ENCODE results near the gene MPZL2. TPM values are rescaled to one million over a fixed set of nuclear protein-coding genes. Genes with fewer than 3 reads are reported as not detected.

MPZL2 gene
- total RNA-seq, 2 donors from 2014 or later: 58.8 to 114 TPM

DNA sequence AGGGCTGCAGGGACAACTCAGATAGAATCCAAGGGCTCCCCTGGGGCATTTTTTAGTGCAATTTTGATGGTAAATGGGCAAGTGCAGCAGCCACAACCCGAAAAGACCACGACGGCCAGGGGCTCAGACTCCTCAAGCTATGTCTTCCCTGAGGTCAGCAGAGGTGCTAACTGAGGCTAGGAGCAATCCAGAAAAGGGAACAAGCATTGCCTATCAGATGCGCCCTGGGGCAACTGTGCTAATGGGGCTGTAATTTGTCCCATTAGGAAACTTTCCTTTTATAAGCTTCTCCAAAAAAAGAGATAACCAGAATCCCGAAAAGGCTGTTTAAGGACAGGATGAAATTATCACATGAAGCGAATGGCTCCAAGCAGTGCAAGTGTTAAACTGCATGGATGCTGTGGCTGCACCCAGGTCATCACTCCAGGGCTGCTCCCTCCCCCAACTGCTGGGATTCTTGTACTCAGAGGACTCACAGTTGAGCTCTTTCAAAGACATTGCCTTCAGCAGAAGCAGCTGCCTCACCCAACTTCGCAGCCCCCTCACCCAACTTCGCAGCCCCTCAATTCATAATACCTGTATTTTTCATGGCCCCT lies 37.6 kb upstream of the MPZL2 start:
- TF ChIP-seq, protein P1, sequence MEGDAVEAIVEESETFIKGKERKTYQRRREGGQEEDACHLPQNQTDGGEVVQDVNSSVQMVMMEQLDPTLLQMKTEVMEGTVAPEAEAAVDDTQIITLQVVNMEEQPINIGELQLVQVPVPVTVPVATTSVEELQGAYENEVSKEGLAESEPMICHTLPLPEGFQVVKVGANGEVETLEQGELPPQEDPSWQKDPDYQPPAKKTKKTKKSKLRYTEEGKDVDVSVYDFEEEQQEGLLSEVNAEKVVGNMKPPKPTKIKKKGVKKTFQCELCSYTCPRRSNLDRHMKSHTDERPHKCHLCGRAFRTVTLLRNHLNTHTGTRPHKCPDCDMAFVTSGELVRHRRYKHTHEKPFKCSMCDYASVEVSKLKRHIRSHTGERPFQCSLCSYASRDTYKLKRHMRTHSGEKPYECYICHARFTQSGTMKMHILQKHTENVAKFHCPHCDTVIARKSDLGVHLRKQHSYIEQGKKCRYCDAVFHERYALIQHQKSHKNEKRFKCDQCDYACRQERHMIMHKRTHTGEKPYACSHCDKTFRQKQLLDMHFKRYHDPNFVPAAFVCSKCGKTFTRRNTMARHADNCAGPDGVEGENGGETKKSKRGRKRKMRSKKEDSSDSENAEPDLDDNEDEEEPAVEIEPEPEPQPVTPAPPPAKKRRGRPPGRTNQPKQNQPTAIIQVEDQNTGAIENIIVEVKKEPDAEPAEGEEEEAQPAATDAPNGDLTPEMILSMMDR (IDR thresholded peaks at IDR 0.05): no peak
- Histone ChIP-seq H3K27me3 (no peaks in the 10 kb centered on the region), H3K4me1 (no peaks in the 10 kb centered on the region), H3K9me3 (no peaks in the 10 kb centered on the region), H3K36me3 (no peaks in the 10 kb centered on the region), H3K9ac (ENCODE audit: low read depth in 2 of 2, low read length in 2 of 2) (no peak overlapping the region), H3K4me3 (no peak overlapping the region), H3K27ac (no peak overlapping the region)
- intact Hi-C loops (cut with DNase I): no loop called here
- no peak for DNase-seq

DNA sequence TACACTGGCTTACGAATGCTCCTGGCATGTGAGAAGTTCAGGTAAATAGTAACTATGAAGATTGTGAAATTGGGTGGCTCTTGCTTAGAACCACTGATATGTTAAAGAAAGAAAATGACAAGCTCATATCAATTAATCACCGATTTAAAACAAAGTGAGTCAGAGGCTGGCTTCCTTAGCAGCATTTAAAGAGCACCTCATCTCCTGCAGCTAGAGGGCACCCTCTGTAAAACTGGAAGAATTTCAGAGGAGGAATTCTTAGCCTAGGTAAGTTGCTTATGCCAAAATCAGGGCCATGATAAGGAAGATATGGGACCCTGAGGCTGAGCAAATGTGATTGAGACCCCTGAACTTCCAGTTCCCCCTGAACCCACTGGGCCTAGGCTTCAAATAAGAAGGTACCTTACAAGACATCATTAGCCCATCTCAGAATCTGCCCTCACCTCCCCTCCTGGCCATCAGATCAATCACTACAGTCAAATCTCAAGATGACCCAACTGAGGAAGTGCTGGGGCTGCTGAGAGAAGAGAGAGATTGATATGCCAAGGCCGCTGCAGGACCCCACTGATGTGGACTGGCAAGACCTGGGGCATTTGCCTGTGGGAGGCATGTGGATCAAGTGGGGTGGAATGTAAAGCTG lies 31.8 kb upstream of the MPZL2 start:
- no peak overlapping the region for H3K4me3 ChIP-seq
- no peaks in the 10 kb centered on the region for H3K27me3 ChIP-seq
- no peaks in the 10 kb centered on the region for H3K36me3 ChIP-seq
- no peaks in the 10 kb centered on the region for H3K9me3 ChIP-seq
- no peaks in the 10 kb centered on the region for H3K4me1 ChIP-seq
- no peak overlapping the region for H3K9ac ChIP-seq (ENCODE audit: low read depth in 2 of 2, low read length in 2 of 2)
- H3K27ac ChIP-seq: no peak overlapping the region
- no peak for DNase-seq
- intact Hi-C loops (cut with DNase I): loop anchor here (2.0 to 10.0 kb wide), 2 partner anchors 57 to 189 kb away; no protein-coding TSS in a partner anchor
- TF ChIP-seq, protein P1 (IDR thresholded peaks at IDR 0.05): peak; percentile 36

DNA sequence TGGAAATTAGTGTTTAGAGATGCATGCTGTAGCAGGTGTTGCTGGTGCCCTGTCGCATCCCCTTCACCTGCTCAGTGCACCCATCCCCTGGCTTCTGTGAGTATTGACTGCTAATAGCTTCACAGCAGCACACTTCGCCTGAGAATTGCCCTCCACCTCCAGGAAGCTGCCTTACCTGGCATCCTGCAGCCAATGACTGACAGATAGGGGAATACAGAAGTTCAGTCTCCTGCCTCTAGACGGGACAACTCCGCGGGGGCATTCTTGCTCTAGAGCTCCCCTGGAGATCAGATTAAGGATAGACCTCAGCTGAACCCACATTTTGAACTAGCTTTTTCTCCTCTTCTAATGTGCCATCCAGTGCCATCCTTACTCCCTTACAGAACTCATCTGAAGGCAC lies 31.1 kb upstream of the MPZL2 start:
- Histone ChIP-seq H3K27ac (no peak overlapping the region), H3K4me1 (no peaks in the 10 kb centered on the region), H3K4me3 (no peak overlapping the region), H3K9me3 (no peaks in the 10 kb centered on the region), H3K27me3 (no peaks in the 10 kb centered on the region), H3K9ac (ENCODE audit: low read depth in 2 of 2, low read length in 2 of 2) (no peak overlapping the region), H3K36me3 (no peaks in the 10 kb centered on the region)
- TF ChIP-seq, protein P1 (IDR thresholded peaks at IDR 0.05): no peak
- intact Hi-C loops (cut with DNase I): loop anchor here (10.0 kb wide), 1 partner anchor 190 kb away; no protein-coding TSS in a partner anchor
- DNase-seq: no peak

DNA sequence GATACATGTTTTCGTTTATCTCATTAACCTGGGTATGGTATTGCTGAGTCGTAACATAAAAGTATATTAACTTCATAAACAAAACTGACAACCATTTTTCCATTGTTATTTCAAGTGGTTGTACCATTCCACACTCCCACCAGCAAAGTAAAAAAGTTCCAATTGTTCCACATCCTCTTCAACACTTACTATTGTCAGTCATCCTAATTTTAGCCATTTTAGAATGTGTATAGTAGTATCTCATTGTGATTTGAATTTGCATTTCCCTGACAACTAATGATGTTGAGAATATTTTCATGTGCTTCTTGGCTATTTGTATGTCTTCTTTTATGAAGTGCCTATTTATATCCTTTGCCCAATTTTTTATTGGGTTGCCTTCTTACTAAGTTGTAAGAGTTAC lies 30.0 kb upstream of the MPZL2 start:
- H3K4me3 ChIP-seq: no peak overlapping the region
- H3K9ac ChIP-seq (ENCODE audit: low read depth in 2 of 2, low read length in 2 of 2): no peak overlapping the region
- no peak overlapping the region for H3K27ac ChIP-seq
- intact Hi-C loops (cut with DNase I): loop anchor here (5.0 to 10.0 kb wide), 2 partner anchors 147 to 191 kb away; no protein-coding TSS in a partner anchor
- TF ChIP-seq, protein P1 (IDR thresholded peaks at IDR 0.05): no peak
- no peaks in the 10 kb centered on the region for H3K4me1 ChIP-seq
- DNase-seq: no peak
- H3K27me3 ChIP-seq: no peaks in the 10 kb centered on the region
- no peaks in the 10 kb centered on the region for H3K9me3 ChIP-seq
- H3K36me3 ChIP-seq: no peaks in the 10 kb centered on the region

DNA sequence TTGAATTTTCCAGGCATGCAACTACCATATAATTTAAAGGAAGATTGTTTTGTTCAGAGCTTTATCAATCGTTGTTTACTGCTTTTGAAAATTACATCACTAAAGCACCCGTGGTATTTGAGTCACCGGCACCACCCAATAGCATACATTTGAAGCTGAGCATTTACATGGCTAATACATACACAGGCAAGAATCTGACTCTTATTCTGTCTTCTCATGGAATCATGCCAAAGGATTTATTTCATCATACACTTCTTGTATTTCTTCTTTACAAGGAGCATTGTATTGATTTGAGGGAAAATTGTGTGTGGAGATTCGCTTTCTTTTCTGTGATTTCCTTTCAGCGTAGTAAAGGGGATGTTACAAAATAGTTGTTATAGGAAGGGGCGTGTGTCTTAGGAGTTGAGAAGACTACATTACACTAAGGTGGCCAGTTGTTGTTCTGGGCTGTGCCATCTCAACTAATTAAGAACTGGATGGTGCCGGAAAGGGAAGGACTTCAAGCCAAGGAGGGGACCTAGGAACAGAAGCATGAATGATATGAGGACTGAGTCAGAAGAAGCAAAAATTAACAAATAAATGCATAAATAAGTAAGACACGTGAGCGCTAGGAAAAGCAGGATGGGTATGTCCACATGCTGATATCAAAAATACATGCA lies 27.5 kb upstream of the MPZL2 start:
- H3K4me3 ChIP-seq: no peak overlapping the region
- no peak for DNase-seq
- H3K27me3 ChIP-seq: no peaks in the 10 kb centered on the region
- intact Hi-C loops (cut with DNase I): loop anchor here (2.0 to 10.0 kb wide), 3 partner anchors 93 to 193 kb away; no protein-coding TSS in a partner anchor
- no peak overlapping the region for H3K27ac ChIP-seq
- H3K9me3 ChIP-seq: no peaks in the 10 kb centered on the region
- H3K4me1 ChIP-seq: no peaks in the 10 kb centered on the region
- H3K36me3 ChIP-seq: no peaks in the 10 kb centered on the region
- H3K9ac ChIP-seq (ENCODE audit: low read depth in 2 of 2, low read length in 2 of 2): no peak overlapping the region
- TF ChIP-seq, protein P1 (IDR thresholded peaks at IDR 0.05): no peak

All from colonic mucosa (tissue), 4 donors.